C4-2B (cell line): ENCODE results near the gene NXF1.

Source experiments
- H3K27ac ChIP-seq: fragments of 450-650 bp; 2 replicates; pipeline ENCODE4 v1.5.1; 2017
- CTCF ChIP-seq: fragments of 450-650 bp; conservative IDR thresholded peaks from 2 replicates; pipeline ENCODE4 v1.5.1; 2017; ENCODE audit warnings: mild to moderate bottlenecking
- ZFX ChIP-seq: fragments of 450-650 bp; IDR thresholded peaks from 2 replicates; pipeline ENCODE4 v1.6.1; 2017

Gene NXF1

GRCh38 chr11:62788991-62789390 is 16.2 kb downstream of the NXF1 start:
- TF ChIP-seq CTCF = no peak
- no peak for TF ChIP-seq ZFX
- H3K27ac ChIP-seq = peak overlapping the region; percentile 91

DNA sequence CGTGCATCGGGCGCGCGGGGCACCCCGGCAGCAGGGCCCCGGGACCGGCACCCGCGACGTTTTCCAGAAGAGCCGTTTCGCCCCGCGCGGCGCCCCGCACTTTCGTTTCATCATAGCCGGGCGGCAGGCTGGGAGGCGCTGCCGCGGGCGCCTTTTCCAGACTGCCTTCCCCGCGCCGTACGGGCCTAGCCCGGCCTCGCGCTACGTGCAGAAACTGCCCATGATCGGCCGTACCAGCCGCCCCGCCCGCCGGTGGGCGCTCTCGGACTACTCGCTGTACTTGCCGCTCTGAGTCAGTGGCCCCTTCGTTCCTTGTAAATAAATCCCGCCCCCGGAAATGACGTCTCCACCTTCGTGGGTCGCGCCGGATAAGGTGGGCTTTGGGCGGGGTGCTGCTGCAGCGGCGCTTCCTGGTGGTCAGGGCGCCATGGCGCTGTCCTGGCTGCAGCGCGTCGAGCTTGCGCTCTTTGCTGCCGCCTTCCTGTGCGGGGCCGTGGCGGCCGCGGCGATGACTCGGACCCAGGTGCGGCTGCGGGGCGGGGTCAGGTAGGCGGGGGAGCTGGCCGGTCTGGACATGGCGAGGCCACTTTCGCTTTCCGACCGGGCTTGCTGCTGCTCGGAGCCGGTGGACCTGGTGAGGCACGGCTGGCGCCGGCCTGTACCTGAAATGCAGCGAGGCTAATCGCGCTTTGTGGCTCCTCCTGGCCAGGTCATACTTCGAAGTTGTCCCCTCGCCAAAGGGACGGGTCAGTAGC is 18.1 kb downstream of the NXF1 start, which contains the start of gene TMEM179B:
Gene TMEM179B, plus strand, starts transcription at position 398 of the 755 bp plus-strand sequence. Its CDS starts 30 bp downstream, at position 428.
- TF ChIP-seq ZFX = peak; percentile 83; the same call in 1 of the 2 replicates
- peak; percentile 75 for TF ChIP-seq CTCF
- H3K27ac ChIP-seq = peak within 1 kb of the TSS; percentile 91

- TF ChIP-seq ZFX (no peak; the same call in 1 of the 2 replicates), CTCF (peak; percentile 99)
- peak overlapping the region; percentile 91 for H3K27ac ChIP-seq
These were observed 18.8 kb downstream of the NXF1 start for GRCh38 chr11:62786318-62787004.

DNA sequence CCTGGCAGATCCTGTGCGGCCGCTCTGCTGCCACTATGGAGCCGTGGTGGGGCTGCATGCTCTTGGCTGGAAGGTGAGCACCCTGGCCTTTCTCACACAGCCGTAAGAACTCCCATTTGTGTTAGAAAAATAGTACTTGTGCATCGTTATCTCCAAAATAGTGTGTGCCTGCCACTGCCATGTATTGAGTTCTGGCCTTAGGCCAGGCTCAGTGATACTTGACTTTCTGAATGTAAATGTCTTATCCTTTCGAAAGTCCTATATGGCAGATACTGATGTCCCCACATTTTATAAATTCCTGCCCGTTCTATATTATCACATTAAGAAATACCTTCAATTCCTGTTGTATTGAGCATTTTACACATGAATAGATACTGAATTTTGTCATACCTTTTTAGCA is 22.5 kb downstream of the NXF1 start:
- TF ChIP-seq ZFX = no peak
- no peak for TF ChIP-seq CTCF
- no peak overlapping the region for H3K27ac ChIP-seq

DNA sequence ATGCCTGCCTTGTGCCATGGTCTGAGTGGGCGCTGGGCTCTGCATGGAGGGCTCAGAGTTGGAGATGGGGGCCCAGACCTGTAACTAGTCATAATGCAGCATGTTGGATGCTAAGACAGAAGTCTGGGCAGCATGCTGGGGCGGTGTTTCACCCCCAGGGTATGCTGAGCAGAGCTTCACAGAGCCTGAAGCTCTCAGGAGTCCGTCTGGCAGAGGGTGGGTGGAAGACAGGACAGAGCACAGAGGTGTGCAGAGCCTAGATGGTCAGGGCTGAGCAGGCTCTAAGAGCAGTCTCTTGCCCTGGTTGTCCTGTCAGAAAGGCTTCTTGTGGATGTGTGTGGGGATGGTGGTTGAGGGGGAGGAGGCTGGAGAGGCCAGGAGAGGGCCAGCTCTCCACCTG is 26.8 kb downstream of the NXF1 start:
- H3K27ac ChIP-seq = no peak overlapping the region
- TF ChIP-seq ZFX (no peak), CTCF (no peak)

- TF ChIP-seq CTCF (no peak), ZFX (no peak)
- no peak overlapping the region for H3K27ac ChIP-seq
These were observed 27.9 kb downstream of the NXF1 start for GRCh38 chr11:62777389-62777788.

DNA sequence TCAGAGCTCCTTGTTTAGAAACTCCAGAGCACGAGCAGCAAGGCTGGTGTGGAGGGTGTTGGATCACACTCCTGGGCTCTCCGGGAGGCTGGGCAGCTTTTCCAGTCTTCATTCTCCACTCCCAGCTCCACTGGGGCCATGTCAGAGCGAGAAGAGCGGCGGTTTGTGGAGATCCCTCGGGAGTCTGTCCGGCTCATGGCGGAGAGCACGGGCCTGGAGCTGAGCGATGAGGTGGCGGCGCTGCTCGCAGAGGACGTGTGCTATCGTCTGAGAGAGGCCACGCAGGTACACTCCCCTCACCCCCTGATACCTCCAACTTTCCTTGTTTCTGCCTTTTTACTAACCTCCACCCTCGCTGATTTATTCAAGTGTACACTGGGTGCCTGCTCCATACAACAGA is 29.6 kb downstream of the NXF1 start:
- H3K27ac ChIP-seq = no peak overlapping the region
- TF ChIP-seq CTCF = no peak
- no peak for TF ChIP-seq ZFX
